PFSK-1 (cell line): ENCODE results near the gene SNX13.

ENCODE experiments used
- FOXP2 ChIP-seq: optimal IDR thresholded peaks from 2 replicates; pipeline ENCODE3; 2011; ENCODE audit warnings: borderline replicate concordance, control low read depth, inconsistent platforms; ENCODE audit not compliant: insufficient read depth; ENCODE audit errors: extremely low read length, extremely low read depth
- POLR2AphosphoS5 ChIP-seq: IDR thresholded peaks from 2 replicates; pipeline ENCODE4 v1.6.1; 2012; ENCODE audit warnings: low read depth, mild to moderate bottlenecking, control low read depth, low read length, moderate library complexity
- REST ChIP-seq, 2 experiments: IDR thresholded peaks; 2 replicates each; pipeline versions ENCODE4 v1.6.1 to v1.8.0; 2011 to 2012; ENCODE audit warnings: low read depth in 2 of 2, low read length in 2 of 2, control low read depth in 1 of 2, inconsistent platforms in 1 of 2, mild to moderate bottlenecking in 1 of 2, moderate library complexity in 1 of 2; ENCODE audit not compliant: insufficient read depth in 1 of 2
- SIN3A ChIP-seq: IDR thresholded peaks from 2 replicates; pipeline ENCODE4 v1.6.1; 2012; ENCODE audit warnings: mild to moderate bottlenecking, low read length, moderate library complexity, borderline replicate concordance; ENCODE audit not compliant: insufficient read depth
- TAF1 ChIP-seq: IDR thresholded peaks from 2 replicates; pipeline ENCODE4 v1.6.1; 2012; ENCODE audit warnings: low read length, control low read depth, borderline replicate concordance; ENCODE audit not compliant: insufficient read depth

DNA sequence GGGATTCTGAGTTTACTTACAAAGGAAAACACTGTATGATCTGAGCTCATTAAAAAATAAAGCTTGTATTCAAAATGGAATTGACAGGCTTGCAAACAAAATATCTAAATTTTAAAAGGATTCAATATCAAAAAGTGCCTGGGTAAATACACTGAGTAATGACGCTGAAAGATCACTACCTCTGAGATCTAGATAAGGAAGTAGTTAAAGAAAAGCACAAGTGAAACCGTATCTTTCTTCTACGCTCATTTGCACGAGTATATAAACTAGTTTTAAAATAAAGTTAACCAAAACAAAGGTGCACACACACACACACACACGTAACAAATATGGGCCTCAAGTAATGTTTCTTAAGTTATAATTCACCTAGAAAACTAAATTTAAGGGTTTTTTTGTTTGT lies 93.4 kb downstream of the SNX13 start:
- no peak for TF ChIP-seq POLR2AphosphoS5
- TF ChIP-seq REST (IDR thresholded peaks at IDR 0.05; ENCODE audit: insufficient read depth in 1 of 2, low read depth in 2 of 2, low read length in 2 of 2) = no peak
- TF ChIP-seq TAF1 = no peak
- TF ChIP-seq SIN3A = no peak
- TF ChIP-seq FOXP2 = no peak
